ENCODE results near the gene ME3.

- TF ChIP-seq, protein P1, sequence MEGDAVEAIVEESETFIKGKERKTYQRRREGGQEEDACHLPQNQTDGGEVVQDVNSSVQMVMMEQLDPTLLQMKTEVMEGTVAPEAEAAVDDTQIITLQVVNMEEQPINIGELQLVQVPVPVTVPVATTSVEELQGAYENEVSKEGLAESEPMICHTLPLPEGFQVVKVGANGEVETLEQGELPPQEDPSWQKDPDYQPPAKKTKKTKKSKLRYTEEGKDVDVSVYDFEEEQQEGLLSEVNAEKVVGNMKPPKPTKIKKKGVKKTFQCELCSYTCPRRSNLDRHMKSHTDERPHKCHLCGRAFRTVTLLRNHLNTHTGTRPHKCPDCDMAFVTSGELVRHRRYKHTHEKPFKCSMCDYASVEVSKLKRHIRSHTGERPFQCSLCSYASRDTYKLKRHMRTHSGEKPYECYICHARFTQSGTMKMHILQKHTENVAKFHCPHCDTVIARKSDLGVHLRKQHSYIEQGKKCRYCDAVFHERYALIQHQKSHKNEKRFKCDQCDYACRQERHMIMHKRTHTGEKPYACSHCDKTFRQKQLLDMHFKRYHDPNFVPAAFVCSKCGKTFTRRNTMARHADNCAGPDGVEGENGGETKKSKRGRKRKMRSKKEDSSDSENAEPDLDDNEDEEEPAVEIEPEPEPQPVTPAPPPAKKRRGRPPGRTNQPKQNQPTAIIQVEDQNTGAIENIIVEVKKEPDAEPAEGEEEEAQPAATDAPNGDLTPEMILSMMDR (IDR thresholded peaks at IDR 0.05; ENCODE audit: insufficient read depth, low read length): no peak
- TF ChIP-seq, protein P2, sequence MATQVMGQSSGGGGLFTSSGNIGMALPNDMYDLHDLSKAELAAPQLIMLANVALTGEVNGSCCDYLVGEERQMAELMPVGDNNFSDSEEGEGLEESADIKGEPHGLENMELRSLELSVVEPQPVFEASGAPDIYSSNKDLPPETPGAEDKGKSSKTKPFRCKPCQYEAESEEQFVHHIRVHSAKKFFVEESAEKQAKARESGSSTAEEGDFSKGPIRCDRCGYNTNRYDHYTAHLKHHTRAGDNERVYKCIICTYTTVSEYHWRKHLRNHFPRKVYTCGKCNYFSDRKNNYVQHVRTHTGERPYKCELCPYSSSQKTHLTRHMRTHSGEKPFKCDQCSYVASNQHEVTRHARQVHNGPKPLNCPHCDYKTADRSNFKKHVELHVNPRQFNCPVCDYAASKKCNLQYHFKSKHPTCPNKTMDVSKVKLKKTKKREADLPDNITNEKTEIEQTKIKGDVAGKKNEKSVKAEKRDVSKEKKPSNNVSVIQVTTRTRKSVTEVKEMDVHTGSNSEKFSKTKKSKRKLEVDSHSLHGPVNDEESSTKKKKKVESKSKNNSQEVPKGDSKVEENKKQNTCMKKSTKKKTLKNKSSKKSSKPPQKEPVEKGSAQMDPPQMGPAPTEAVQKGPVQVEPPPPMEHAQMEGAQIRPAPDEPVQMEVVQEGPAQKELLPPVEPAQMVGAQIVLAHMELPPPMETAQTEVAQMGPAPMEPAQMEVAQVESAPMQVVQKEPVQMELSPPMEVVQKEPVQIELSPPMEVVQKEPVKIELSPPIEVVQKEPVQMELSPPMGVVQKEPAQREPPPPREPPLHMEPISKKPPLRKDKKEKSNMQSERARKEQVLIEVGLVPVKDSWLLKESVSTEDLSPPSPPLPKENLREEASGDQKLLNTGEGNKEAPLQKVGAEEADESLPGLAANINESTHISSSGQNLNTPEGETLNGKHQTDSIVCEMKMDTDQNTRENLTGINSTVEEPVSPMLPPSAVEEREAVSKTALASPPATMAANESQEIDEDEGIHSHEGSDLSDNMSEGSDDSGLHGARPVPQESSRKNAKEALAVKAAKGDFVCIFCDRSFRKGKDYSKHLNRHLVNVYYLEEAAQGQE (IDR thresholded peaks at IDR 0.05; ENCODE audit: insufficient replicate concordance, low read depth): no peak
Observed at GRCh38 chr11:86483940-86484794, 188.2 kb downstream of the ME3 start.

All from HL-60 (cell line).